HUES48 (cell line): Measurements from ENCODE around the gene EHD2.
"Not testable (repeated sequence)": the region's sequence is repeated elsewhere in the genome, so short reads cannot be mapped to it uniquely, and the experiment has no call there.

Experiments
- H3K27ac ChIP-seq: one replicate; pipeline ENCODE4 v1.7.0; 2013; ENCODE audit warnings: low read depth, low read length, inconsistent platforms
- H3K27me3 ChIP-seq: 2 replicates; pipeline ENCODE4 v1.6.1; 2013; ENCODE audit warnings: mild to moderate bottlenecking, low read length; ENCODE audit not compliant: control insufficient read depth, insufficient read depth
- H3K36me3 ChIP-seq: 2 replicates; pipeline ENCODE4 v1.6.1; 2013; ENCODE audit warnings: low read length; ENCODE audit not compliant: control insufficient read depth, insufficient read depth
- H3K4me1 ChIP-seq: 2 replicates; pipeline ENCODE4 v1.6.1; 2013; ENCODE audit warnings: mild to moderate bottlenecking, low read length; ENCODE audit not compliant: control insufficient read depth, insufficient read depth
- H3K4me3 ChIP-seq: 2 replicates; pipeline ENCODE4 v1.5.1; 2013; ENCODE audit warnings: mild to moderate bottlenecking, low read depth, low read length
- H3K9ac ChIP-seq: 2 replicates; pipeline ENCODE4 v1.6.1; 2013; ENCODE audit warnings: mild to moderate bottlenecking, low read depth, low read length, moderate library complexity
- H3K9me3 ChIP-seq: 2 replicates; pipeline ENCODE4 v1.6.1; 2013; ENCODE audit warnings: low read length; ENCODE audit not compliant: control insufficient read depth, insufficient read depth

The EHD2 gene, protein sequence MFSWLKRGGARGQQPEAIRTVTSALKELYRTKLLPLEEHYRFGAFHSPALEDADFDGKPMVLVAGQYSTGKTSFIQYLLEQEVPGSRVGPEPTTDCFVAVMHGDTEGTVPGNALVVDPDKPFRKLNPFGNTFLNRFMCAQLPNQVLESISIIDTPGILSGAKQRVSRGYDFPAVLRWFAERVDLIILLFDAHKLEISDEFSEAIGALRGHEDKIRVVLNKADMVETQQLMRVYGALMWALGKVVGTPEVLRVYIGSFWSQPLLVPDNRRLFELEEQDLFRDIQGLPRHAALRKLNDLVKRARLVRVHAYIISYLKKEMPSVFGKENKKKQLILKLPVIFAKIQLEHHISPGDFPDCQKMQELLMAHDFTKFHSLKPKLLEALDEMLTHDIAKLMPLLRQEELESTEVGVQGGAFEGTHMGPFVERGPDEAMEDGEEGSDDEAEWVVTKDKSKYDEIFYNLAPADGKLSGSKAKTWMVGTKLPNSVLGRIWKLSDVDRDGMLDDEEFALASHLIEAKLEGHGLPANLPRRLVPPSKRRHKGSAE

DNA sequence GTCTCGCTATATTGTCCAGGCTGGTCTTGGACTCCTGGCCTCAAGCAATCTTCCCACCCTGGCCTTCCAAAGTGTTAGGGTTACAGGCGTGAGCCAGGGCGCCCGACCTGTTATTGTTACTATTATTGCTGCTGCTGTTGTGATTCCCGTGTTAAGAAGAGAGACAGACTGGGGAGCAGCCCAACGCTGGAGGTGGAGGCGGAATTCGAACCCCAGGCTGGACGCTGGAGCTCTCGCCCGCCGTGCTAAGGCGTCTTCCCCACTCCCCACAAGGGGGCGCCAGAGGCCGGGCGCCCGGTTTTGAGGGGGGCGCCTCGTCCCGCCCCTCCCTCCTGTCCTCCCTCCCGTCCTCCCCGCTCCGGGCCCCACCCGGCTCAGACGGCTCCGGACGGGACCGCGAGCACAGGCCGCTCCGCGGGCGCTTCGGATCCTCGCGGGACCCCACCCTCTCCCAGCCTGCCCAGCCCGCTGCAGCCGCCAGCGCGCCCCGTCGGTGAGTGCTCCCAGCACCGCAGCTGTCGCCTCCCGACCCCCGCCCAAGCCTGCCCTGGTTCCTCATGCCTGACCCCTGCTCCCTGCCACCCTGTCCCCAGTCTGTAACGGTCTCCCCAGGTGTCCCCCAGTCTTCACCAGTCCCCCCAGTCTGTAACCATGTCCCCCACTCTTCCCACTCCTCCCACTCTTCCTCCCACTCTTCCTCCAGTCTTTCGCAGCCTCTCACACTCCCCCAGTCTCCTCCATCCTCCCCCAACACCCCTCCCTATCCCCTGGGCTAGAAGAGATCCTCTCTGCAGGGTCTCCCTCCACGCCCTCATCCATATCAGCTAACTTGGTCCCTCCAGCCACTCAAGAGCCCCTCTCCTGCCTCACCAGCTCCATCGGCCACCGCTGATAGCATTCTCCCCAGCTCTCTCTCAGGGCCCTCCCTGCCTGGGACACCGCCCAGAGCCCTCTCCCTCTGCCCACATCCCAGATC is at the start of gene EHD2:
Gene EHD2 (plus strand): TSS at position 377 of the 976 bp plus-strand sequence. CDS start 3,191 bp downstream, outside the sequence.
- Histone ChIP-seq H3K36me3 (no peaks in the 10 kb centered on the region), H3K4me1 (no peaks in the 10 kb centered on the region), H3K27me3 (no peaks in the 10 kb centered on the region), H3K9me3 (no peaks in the 10 kb centered on the region; the same call in 1 of the 2 replicates), H3K27ac (no peak within 1 kb of the TSS), H3K9ac (no peak within 1 kb of the TSS), H3K4me3 (peak within 1 kb of the TSS; percentile 71)

DNA sequence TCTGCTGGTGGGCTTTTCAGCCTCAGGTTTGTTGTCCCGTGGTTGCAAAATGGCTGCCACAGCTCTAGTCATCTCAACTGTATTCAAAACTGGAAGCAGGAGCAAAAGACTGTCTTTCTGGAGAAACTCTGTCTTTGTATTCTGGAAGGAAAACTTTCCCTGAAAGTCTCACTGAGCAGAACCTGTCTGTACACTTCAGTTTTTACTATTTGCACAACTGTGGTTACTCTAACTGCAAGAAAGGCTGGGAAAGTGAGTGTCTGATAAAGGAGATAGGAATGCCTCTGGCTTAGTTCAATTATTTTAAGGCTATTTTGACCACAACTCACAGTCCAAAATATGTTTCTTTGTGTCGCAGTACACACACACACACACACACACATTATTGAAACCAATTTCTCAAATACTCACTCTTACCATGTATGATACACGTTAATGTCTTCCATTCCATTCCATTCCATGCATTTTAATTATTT is 49.7 kb upstream of the EHD2 start:
- Histone ChIP-seq H3K36me3 (0 out of 2 replicates have a peak, but pooled peaks cover 8% of the 10 kb centered on the region), H3K27me3 (no peaks in the 10 kb centered on the region), H3K9ac (no peak overlapping the region), H3K4me1 (peaks cover 8% of the 10 kb centered on the region), H3K4me3 (no peak overlapping the region), H3K27ac (peak overlapping the region; percentile 11), H3K9me3 (no peaks in the 10 kb centered on the region)

DNA sequence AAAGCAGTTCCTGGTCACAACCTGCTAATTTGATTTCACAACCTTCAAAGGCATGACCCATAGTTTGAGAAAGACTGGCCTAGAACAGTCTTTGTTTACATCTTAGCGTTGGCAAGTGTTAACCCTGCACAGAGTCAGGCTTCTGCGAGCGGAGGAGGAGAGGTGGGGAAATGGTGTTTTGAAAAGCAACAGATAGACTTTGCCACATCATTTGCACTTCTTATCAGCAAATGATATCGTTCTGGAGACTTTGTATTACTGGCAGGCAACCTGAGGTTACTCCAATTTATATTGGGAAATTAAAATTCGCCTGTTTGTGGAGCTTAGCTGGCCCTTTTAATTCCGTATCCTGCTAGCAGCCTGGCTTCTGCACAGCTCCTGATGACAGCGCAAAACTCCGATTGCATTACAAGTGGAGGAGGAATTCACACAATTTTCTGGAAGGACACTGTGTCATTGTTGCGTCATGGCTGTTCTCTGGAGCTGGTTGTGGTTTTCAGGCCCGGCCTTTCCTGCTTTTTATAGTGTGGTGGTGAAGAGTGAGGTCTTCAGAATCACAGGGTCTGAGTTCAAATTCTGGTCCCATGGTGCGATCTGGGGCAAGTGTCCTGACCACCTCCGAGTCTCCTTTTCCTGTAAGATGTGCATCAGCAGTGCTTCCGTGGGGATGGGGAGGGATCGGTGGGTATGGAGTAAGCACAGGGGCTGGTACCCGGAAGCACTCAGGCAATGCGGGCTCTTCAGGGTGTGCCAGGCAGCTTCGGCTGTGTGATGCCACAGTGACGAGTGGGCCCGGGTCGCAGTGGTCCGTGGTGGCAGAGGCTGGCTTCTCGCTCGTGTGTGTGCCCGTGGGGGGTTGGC is 49.1 kb upstream of the EHD2 start:
- peak overlapping the region; percentile 11 for H3K27ac ChIP-seq
- H3K36me3 ChIP-seq = 0 out of 2 replicates have a peak, but pooled peaks cover 8% of the 10 kb centered on the region
- H3K4me1 ChIP-seq = peaks cover 8% of the 10 kb centered on the region
- H3K27me3 ChIP-seq = no peaks in the 10 kb centered on the region
- no peak overlapping the region for H3K9ac ChIP-seq
- H3K4me3 ChIP-seq = no peak overlapping the region
- H3K9me3 ChIP-seq = no peaks in the 10 kb centered on the region

GRCh38 chr19:47668556-47668955 is 44.7 kb upstream of the EHD2 start:
- not testable (repeated sequence) for H3K9ac ChIP-seq, H3K4me1 ChIP-seq, H3K27ac ChIP-seq, H3K27me3 ChIP-seq, H3K9me3 ChIP-seq, H3K4me3 ChIP-seq
- peaks cover 24% of the 10 kb centered on the region for H3K36me3 ChIP-seq

GRCh38 chr19:47670736-47671135 is 42.5 kb upstream of the EHD2 start:
- Histone ChIP-seq H3K4me3 (no peak overlapping the region), H3K36me3 (peaks cover 37% of the 10 kb centered on the region), H3K9me3 (no peaks in the 10 kb centered on the region), H3K9ac (no peak overlapping the region), H3K27ac (no peak overlapping the region), H3K4me1 (peaks cover 8% of the 10 kb centered on the region), H3K27me3 (no peaks in the 10 kb centered on the region)

DNA sequence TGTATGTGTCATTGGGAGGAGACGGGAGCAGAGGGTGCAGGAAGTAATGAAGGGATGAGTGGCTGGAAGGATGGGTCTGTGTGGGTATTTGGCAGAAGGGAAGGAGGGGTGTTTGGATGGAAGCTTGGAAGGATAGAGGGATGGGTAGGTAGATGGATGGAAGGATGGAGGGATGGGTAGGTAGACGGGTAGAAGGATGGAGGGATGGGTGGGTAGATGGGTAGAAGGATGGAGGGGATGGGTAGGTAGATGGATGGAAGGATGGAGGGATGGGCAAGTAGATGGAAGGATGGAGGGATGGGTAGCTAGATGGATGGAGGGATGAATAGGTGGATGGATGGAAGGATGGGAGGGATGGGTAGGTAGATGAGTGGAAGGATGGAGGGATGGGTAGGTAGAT is 41.7 kb upstream of the EHD2 start:
- no peak overlapping the region for H3K27ac ChIP-seq
- no peaks in the 10 kb centered on the region for H3K27me3 ChIP-seq
- peaks cover 35% of the 10 kb centered on the region for H3K36me3 ChIP-seq
- no peak overlapping the region for H3K4me3 ChIP-seq
- no peak overlapping the region for H3K9ac ChIP-seq
- no peaks in the 10 kb centered on the region for H3K9me3 ChIP-seq
- H3K4me1 ChIP-seq = peaks cover 8% of the 10 kb centered on the region

GRCh38 chr19:47673426-47673825 is 39.8 kb upstream of the EHD2 start:
- H3K36me3 ChIP-seq = peaks cover 49% of the 10 kb centered on the region

GRCh38 chr19:47674548-47674947 is 38.7 kb upstream of the EHD2 start:
- no peaks in the 10 kb centered on the region for H3K27me3 ChIP-seq
- no peak overlapping the region for H3K9ac ChIP-seq
- no peaks in the 10 kb centered on the region for H3K9me3 ChIP-seq
- H3K4me3 ChIP-seq = no peak overlapping the region
- H3K27ac ChIP-seq = no peak overlapping the region
- H3K36me3 ChIP-seq = peaks cover 58% of the 10 kb centered on the region
- no peaks in the 10 kb centered on the region for H3K4me1 ChIP-seq

More at GRCh38 chr19:47673426-47673825, 39.8 kb upstream of the EHD2 start:
- H3K27me3 ChIP-seq = no peaks in the 10 kb centered on the region
- no peaks in the 10 kb centered on the region for H3K4me1 ChIP-seq
- no peak overlapping the region for H3K9ac ChIP-seq
- no peak overlapping the region for H3K27ac ChIP-seq
- no peak overlapping the region for H3K4me3 ChIP-seq
- no peaks in the 10 kb centered on the region for H3K9me3 ChIP-seq

DNA sequence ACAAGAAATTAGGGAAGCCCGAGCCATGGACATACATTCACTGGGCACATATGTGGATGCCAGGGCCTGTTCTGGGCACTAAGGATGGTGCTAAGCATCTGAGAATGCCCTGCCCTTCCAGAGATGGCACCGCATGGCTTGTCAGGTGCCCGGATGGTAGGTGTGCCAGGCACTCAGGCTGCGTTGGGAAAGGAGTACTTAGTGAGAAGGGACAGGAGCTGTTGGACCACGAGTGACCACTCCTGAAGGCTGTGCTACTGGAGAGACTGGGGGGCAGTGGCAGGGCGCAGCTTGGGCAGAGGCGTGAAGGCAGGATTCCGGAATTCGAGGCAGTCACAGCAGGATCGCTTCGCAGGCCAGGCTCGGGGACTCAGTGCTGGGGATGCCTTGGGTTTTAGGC is 38.0 kb upstream of the EHD2 start:
- Histone ChIP-seq H3K27ac (no peak overlapping the region), H3K4me3 (no peak overlapping the region), H3K9me3 (no peaks in the 10 kb centered on the region), H3K9ac (no peak overlapping the region), H3K4me1 (no peaks in the 10 kb centered on the region), H3K27me3 (no peaks in the 10 kb centered on the region), H3K36me3 (peaks cover 60% of the 10 kb centered on the region)

- H3K4me1 ChIP-seq = no peaks in the 10 kb centered on the region
- H3K9ac ChIP-seq = no peak overlapping the region
- H3K4me3 ChIP-seq = no peak overlapping the region
- H3K9me3 ChIP-seq = no peaks in the 10 kb centered on the region
- no peak overlapping the region for H3K27ac ChIP-seq
- H3K36me3 ChIP-seq = peaks cover 59% of the 10 kb centered on the region
- no peaks in the 10 kb centered on the region for H3K27me3 ChIP-seq
Measured at GRCh38 chr19:47675859-47676258, 37.4 kb upstream of the EHD2 start.
